ENCODE results near the gene BARHL1.

BARHL1 gene

GRCh38 chr9:132638240-132638639 lies 55.8 kb downstream of the BARHL1 start:
- H3K36me3 ChIP-seq (ENCODE audit: control insufficient read depth, insufficient read depth, low read length, severe bottlenecking), result peaks cover 71% of the 10 kb centered on the region
- DNase-seq (ENCODE audit: low read depth), result peak; percentile 19
- H3K9me3 ChIP-seq (ENCODE audit: control insufficient read depth, low read length), result no peaks in the 10 kb centered on the region
- no peak overlapping the region for H3K4me3 ChIP-seq (ENCODE audit: low read length)
- peaks cover 6% of the 10 kb centered on the region for H3K4me1 ChIP-seq (ENCODE audit: control insufficient read depth, insufficient read depth, low read length)
- H3K27me3 ChIP-seq (replicated peaks; ENCODE audit: control insufficient read depth, insufficient read depth, low read length), result no peaks in the 10 kb centered on the region
- no peak overlapping the region for H3K9ac ChIP-seq (ENCODE audit: low read length)

DNA sequence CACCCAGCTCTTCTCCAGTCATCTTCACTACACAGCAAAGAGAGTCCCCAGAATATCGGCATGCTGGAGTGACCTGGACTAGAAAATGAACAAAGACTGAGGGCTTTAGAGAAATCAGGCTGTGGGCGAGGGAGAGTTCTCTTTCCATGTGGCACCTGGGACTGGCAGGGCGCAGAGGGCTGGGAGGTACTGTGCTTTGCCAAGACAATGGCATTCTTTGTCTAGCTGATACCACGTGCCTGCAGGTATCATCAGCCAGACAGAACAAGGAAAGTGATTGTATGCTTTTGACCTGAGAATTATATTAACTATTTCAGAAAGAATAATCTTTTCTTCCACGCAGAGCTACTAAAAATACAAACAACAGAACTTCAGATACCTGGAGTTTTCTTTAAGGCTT lies 56.9 kb downstream of the BARHL1 start:
- peaks cover 82% of the 10 kb centered on the region for H3K36me3 ChIP-seq (ENCODE audit: control insufficient read depth, insufficient read depth, low read length, severe bottlenecking)
- no peak overlapping the region for H3K9ac ChIP-seq (ENCODE audit: low read length)
- no peak overlapping the region for H3K4me3 ChIP-seq (ENCODE audit: low read length)
- no peaks in the 10 kb centered on the region for H3K27me3 ChIP-seq (replicated peaks; ENCODE audit: control insufficient read depth, insufficient read depth, low read length)
- H3K4me1 ChIP-seq (ENCODE audit: control insufficient read depth, insufficient read depth, low read length), result peaks cover 6% of the 10 kb centered on the region
- no peaks in the 10 kb centered on the region for H3K9me3 ChIP-seq (ENCODE audit: control insufficient read depth, low read length)
- no peak for DNase-seq (ENCODE audit: low read depth)

All from adipocyte (in vitro differentiated cells).